Skeletal muscle satellite cell (primary cell): ENCODE data around the gene CDX1.

Experiments
- H3K27me3 ChIP-seq: 2 replicates; pipeline ENCODE4 v1.7.0; 2013; ENCODE audit warnings: low read length; ENCODE audit not compliant: control insufficient read depth, insufficient read depth
- H3K36me3 ChIP-seq: 2 replicates; pipeline ENCODE4 v1.7.0; 2013; ENCODE audit warnings: mild to moderate bottlenecking, control low read depth, low read length; ENCODE audit not compliant: insufficient read depth
- H3K4me1 ChIP-seq: 2 replicates; pipeline ENCODE4 v1.7.0; 2013; ENCODE audit warnings: low read length; ENCODE audit not compliant: control insufficient read depth, insufficient read depth
- H3K4me2 ChIP-seq: 2 replicates; pipeline ENCODE4 v1.7.0; 2013; ENCODE audit warnings: mild to moderate bottlenecking, low read length
- H3K4me3 ChIP-seq: 2 replicates; pipeline ENCODE4 v1.7.0; 2013; ENCODE audit warnings: low read length
- H3K9ac ChIP-seq: 2 replicates; pipeline ENCODE4 v1.7.0; 2013; ENCODE audit warnings: mild to moderate bottlenecking, low read depth, low read length, moderate library complexity
- H3K9me3 ChIP-seq: replicated peaks from 2 replicates; pipeline ENCODE4 v1.7.0; 2013; ENCODE audit warnings: mild to moderate bottlenecking, control low read depth, low read length

Gene CDX1

GRCh38 chr5:150168864-150169263, 2.3 kb downstream of the CDX1 start:
- H3K27me3 ChIP-seq, result peaks cover 42% of the 10 kb centered on the region

GRCh38 chr5:150172145-150172544, 5.6 kb downstream of the CDX1 start:
- Histone ChIP-seq H3K27me3 (peaks cover 42% of the 10 kb centered on the region), H3K4me3 (no peak overlapping the region), H3K4me1 (no peaks in the 10 kb centered on the region)

More at GRCh38 chr5:150168864-150169263, 2.3 kb downstream of the CDX1 start:
- H3K4me1 ChIP-seq, result peaks cover under 1% of the 10 kb centered on the region
- no peaks in the 10 kb centered on the region for H3K9me3 ChIP-seq
- no peaks in the 10 kb centered on the region for H3K36me3 ChIP-seq
- no peak overlapping the region for H3K9ac ChIP-seq
- no peak overlapping the region for H3K4me2 ChIP-seq
- no peak overlapping the region for H3K4me3 ChIP-seq

GRCh38 chr5:150172556-150172955, 6.0 kb downstream of the CDX1 start:
- Histone ChIP-seq H3K4me1 (no peaks in the 10 kb centered on the region), H3K9me3 (no peaks in the 10 kb centered on the region), H3K36me3 (no peaks in the 10 kb centered on the region), H3K4me3 (no peak overlapping the region), H3K4me2 (no peak overlapping the region), H3K9ac (no peak overlapping the region), H3K27me3 (peaks cover 42% of the 10 kb centered on the region)

More at GRCh38 chr5:150172145-150172544, 5.6 kb downstream of the CDX1 start:
- no peak overlapping the region for H3K9ac ChIP-seq
- no peaks in the 10 kb centered on the region for H3K9me3 ChIP-seq
- H3K4me2 ChIP-seq, result no peak overlapping the region
- H3K36me3 ChIP-seq, result no peaks in the 10 kb centered on the region

- Histone ChIP-seq H3K4me2 (no peak overlapping the region), H3K36me3 (no peaks in the 10 kb centered on the region), H3K4me3 (no peak overlapping the region), H3K27me3 (peaks cover 42% of the 10 kb centered on the region), H3K4me1 (no peaks in the 10 kb centered on the region), H3K9ac (no peak overlapping the region), H3K9me3 (no peaks in the 10 kb centered on the region)
Observed at GRCh38 chr5:150173161-150173560, 6.6 kb downstream of the CDX1 start.

- Histone ChIP-seq H3K9me3 (no peaks in the 10 kb centered on the region), H3K4me3 (no peak overlapping the region), H3K36me3 (no peaks in the 10 kb centered on the region), H3K9ac (no peak overlapping the region), H3K4me2 (no peak overlapping the region), H3K4me1 (no peaks in the 10 kb centered on the region), H3K27me3 (peaks cover 33% of the 10 kb centered on the region)
Observed at GRCh38 chr5:150174285-150174684, 7.7 kb downstream of the CDX1 start.

- H3K9me3 ChIP-seq, result no peaks in the 10 kb centered on the region
- no peak overlapping the region for H3K9ac ChIP-seq
- H3K36me3 ChIP-seq, result no peaks in the 10 kb centered on the region
- peaks cover under 1% of the 10 kb centered on the region for H3K4me1 ChIP-seq
- no peak overlapping the region for H3K4me3 ChIP-seq
- no peak overlapping the region for H3K4me2 ChIP-seq
- H3K27me3 ChIP-seq, result peaks cover 25% of the 10 kb centered on the region
Observed at GRCh38 chr5:150175076-150175475, 8.5 kb downstream of the CDX1 start.

GRCh38 chr5:150175536-150175935, 9.0 kb downstream of the CDX1 start:
- peaks cover 21% of the 10 kb centered on the region for H3K27me3 ChIP-seq
- no peak overlapping the region for H3K4me2 ChIP-seq
- H3K9ac ChIP-seq, result no peak overlapping the region

GRCh38 chr5:150176745-150177477, 10.3 kb downstream of the CDX1 start:
- Histone ChIP-seq H3K4me3 (no peak overlapping the region), H3K9ac (no peak overlapping the region), H3K27me3 (peaks cover 14% of the 10 kb centered on the region), H3K4me1 (peaks cover 11% of the 10 kb centered on the region), H3K36me3 (no peaks in the 10 kb centered on the region), H3K4me2 (no peak overlapping the region), H3K9me3 (no peaks in the 10 kb centered on the region)

More at GRCh38 chr5:150175536-150175935, 9.0 kb downstream of the CDX1 start:
- H3K9me3 ChIP-seq, result no peaks in the 10 kb centered on the region
- H3K4me1 ChIP-seq, result peaks cover 5% of the 10 kb centered on the region
- H3K4me3 ChIP-seq, result no peak overlapping the region
- no peaks in the 10 kb centered on the region for H3K36me3 ChIP-seq

GRCh38 chr5:150177721-150178120, 11.1 kb downstream of the CDX1 start:
- H3K9me3 ChIP-seq, result no peaks in the 10 kb centered on the region
- H3K4me1 ChIP-seq, result peaks cover 11% of the 10 kb centered on the region
- H3K36me3 ChIP-seq, result no peaks in the 10 kb centered on the region
- no peak overlapping the region for H3K4me3 ChIP-seq
- no peak overlapping the region for H3K4me2 ChIP-seq
- peaks cover 14% of the 10 kb centered on the region for H3K27me3 ChIP-seq
- H3K9ac ChIP-seq, result no peak overlapping the region

GRCh38 chr5:150178262-150178661, 11.7 kb downstream of the CDX1 start:
- Histone ChIP-seq H3K9me3 (no peaks in the 10 kb centered on the region), H3K36me3 (no peaks in the 10 kb centered on the region), H3K4me3 (no peak overlapping the region), H3K27me3 (peaks cover 13% of the 10 kb centered on the region), H3K4me2 (no peak overlapping the region), H3K9ac (no peak overlapping the region), H3K4me1 (peaks cover 11% of the 10 kb centered on the region)

- no peaks in the 10 kb centered on the region for H3K9me3 ChIP-seq
- H3K27me3 ChIP-seq, result peaks cover 11% of the 10 kb centered on the region
- H3K4me3 ChIP-seq, result no peak overlapping the region
- H3K36me3 ChIP-seq, result no peaks in the 10 kb centered on the region
- no peak overlapping the region for H3K9ac ChIP-seq
- peaks cover 11% of the 10 kb centered on the region for H3K4me1 ChIP-seq
- H3K4me2 ChIP-seq, result no peak overlapping the region
Observed at GRCh38 chr5:150179019-150179620, 12.5 kb downstream of the CDX1 start.
